ENCODE measurements around the gene CBLB.

GRCh38 chr3:105752791-105753415 lies 115.9 kb downstream of the CBLB start:
- TF ChIP-seq POLR2A (IDR thresholded peaks at IDR 0.05) (no peak), CTCF (IDR thresholded peaks at IDR 0.05) (no peak)

Data from right lobe of liver (tissue), 4 donors.